Pancreas (tissue), 10 donors: ENCODE measurements around the gene PCBP4. TPM values are rescaled to one million over a fixed set of nuclear protein-coding genes. Genes with fewer than 3 reads are reported as not detected.

Experiments
- ATAC-seq, 4 donors: fragments of 200-7000 bp; cut with Tn5 transposase; one replicate each; pipeline versions ENCODE4 v1.8.0 to v1.9.1; 2020; ENCODE audit warnings: mild to moderate bottlenecking in 4 of 4, moderate library complexity in 4 of 4
- DNase-seq, 6 donors: peaks; one replicate each; pipeline ENCODE4 v3.0.0-alpha.2; 2020
- FAIRE-seq: peaks from 2 replicates; lab custom pipeline; 2012; peaks lifted over from hg19 to GRCh38; lab: Jason Lieb, UNC
- H3K27ac ChIP-seq, 4 donors: fragments of 200-600 bp; sonication (generic); 1 replicate in 3 of 4; 2 replicates in 1 of 4; pipeline versions ENCODE4 v1.5.0 to v1.8.0; 2020
- H3K27me3 ChIP-seq, 4 donors: fragments of 200-600 bp; one replicate each; pipeline ENCODE4 v1.8.0; 2021
- H3K36me3 ChIP-seq, 3 donors: fragments of 200-600 bp; sonication (generic) in 1 of 3; one replicate each; pipeline versions ENCODE4 v1.5.0 to v1.8.0; 2020 to 2021
- H3K4me1 ChIP-seq, 3 donors: fragments of 200-600 bp; one replicate each; pipeline ENCODE4 v1.8.0; 2021
- H3K4me3 ChIP-seq, 4 donors: fragments of 200-600 bp; sonication (generic) in 2 of 4; one replicate each; pipeline versions ENCODE4 v1.5.0 to v1.8.0; 2020 to 2021
- H3K9me3 ChIP-seq, 4 donors: fragments of 200-600 bp; one replicate each; pipeline ENCODE4 v1.8.0; 2021
- WGBS, 2 donors: extraction: QIAGEN DNeasy Blood & Tissue Kit; methylation state at CpG; one replicate each; pipeline ENCODE4 v1.1.7; 2013; 5-methylcytosine and 5-hydroxymethylcytosine counted together
- intact Hi-C, 3 donors: fragments of 100-400 bp; cut with DNase I; formaldehyde crosslinking; loops; one replicate each; pipeline versions ENCODE4 v1.11.1 to v1.14.2; 2022
- polyA plus RNA-seq, 2 donors: library from polyadenylated mRNA; stranded (reverse); fragments of 200-250 nt; gene quantifications; one replicate each; pipeline ENCODE4 v1.2.3, GENCODE V29; 2013
- total RNA-seq, 6 donors: library from RNA; stranded (reverse); fragmentation: NEBNext Ultra II Directional in 4 of 6; extraction: Animal tissue kit (Norgen Biotek cat#: 25700) in 4 of 6; gene quantifications; one replicate each; pipeline versions ENCODE4 v1.2.1 to v1.2.4, GENCODE V29; 2021 to 2023
- TF ChIP-seq, protein P1 (sequence below), 4 donors: fragments of 200-600 bp; sonication (generic) in 3 of 4; IDR thresholded peaks; one replicate each; pipeline versions ENCODE4 v1.5.0 to v1.8.0; 2021; ENCODE audit warnings: antibody characterized with exemption in 4 of 4
- donor health status: healthy with polysubstance abuse.
- donor health status: DM: no; HTN: no; CAD: no; lungs with moderate emphysema.
- donor health status: DM: no; HTN: no; CAD: no.
- donor health status: control.
- donor health status: control.
- donor health status: Bipolar disorder and iron deficiency.
- donor health status: DM: yes; HTN: yes; CAD: no.
- donor health status: DM: no; HTN: no; CAD: no.
- donor health status: DM: no; HTN: no; CAD: no.
- donor health status: DM: yes; HTN: yes; CAD: no.

Gene PCBP4
- total and polyA plus RNA-seq, 8 donors: 10.7 to 55.2 (median 17.4) TPM

DNA sequence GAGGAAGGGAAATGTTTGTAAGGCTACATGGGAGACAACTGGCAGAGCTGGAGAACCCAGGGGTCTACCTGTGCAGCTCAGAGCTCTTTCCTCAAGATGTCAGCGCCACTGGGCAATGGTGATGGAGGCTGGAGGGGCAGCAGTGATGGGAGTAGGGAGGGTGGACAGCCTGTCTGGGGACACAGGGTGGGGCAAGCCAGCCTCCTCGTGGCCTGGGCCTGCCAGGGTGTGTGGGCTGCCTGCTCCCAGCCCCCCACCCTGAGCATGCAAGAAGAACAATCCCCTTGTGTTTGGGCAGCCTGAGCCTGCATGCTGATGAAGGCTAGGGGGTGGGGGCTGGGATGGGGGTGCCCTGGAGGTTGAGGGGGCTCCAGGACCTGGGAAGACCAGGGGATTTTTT, 1.2 kb downstream of the PCBP4 start:
- Histone ChIP-seq H3K9me3 (no peaks in the 10 kb centered on the region), H3K4me3 (peak overlapping the region in 1 of 4 donors; percentile 72), H3K27me3 (no peaks in the 10 kb centered on the region), H3K27ac (no peak overlapping the region), H3K36me3 (no peaks in the 10 kb centered on the region), H3K4me1 (peaks cover 8 to 16% (median 10%) of the 10 kb centered on the region in 3 donors)
- intact Hi-C loops: no loop called here
- FAIRE-seq (no peak), ATAC-seq (no peak), DNase-seq (peak in 2 of 6 donors; percentile 26 to 62)
- 82 to 90% methylated on average over 2 of the region's 2 CpGs for WGBS, 2 donors
- TF ChIP-seq, protein P1, sequence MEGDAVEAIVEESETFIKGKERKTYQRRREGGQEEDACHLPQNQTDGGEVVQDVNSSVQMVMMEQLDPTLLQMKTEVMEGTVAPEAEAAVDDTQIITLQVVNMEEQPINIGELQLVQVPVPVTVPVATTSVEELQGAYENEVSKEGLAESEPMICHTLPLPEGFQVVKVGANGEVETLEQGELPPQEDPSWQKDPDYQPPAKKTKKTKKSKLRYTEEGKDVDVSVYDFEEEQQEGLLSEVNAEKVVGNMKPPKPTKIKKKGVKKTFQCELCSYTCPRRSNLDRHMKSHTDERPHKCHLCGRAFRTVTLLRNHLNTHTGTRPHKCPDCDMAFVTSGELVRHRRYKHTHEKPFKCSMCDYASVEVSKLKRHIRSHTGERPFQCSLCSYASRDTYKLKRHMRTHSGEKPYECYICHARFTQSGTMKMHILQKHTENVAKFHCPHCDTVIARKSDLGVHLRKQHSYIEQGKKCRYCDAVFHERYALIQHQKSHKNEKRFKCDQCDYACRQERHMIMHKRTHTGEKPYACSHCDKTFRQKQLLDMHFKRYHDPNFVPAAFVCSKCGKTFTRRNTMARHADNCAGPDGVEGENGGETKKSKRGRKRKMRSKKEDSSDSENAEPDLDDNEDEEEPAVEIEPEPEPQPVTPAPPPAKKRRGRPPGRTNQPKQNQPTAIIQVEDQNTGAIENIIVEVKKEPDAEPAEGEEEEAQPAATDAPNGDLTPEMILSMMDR (IDR thresholded peaks at IDR 0.05): no peak

DNA sequence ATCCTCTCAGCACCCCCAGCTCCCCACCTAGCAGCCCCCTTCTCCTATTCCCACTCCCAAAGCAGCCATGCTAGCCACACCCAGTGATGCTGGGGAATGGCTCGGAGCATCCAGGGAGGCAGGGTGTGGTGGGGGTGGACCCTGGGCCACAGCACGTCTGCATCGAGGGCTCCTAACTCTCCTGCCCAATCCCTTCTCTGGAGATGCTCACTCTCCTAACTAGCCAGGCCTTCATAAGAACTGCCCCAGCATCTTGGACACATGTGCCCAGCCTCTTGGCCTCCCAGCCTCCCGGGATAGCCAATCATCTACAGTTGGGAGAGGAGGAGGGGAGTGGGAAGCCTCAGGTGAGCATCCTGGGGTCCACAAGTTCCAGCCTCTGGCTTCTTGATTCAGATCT, 2.7 kb downstream of the PCBP4 start:
- DNase-seq (peak in 1 of 6 donors; percentile 59), FAIRE-seq (no peak), ATAC-seq (no peak)
- WGBS, 2 donors: 88 to 89% methylated on average over 4 of the region's 4 CpGs
- no peak overlapping the region for H3K4me3 ChIP-seq
- no peak overlapping the region for H3K27ac ChIP-seq
- H3K27me3 ChIP-seq: no peaks in the 10 kb centered on the region
- peaks cover 0 to 8% (median 6%) of the 10 kb centered on the region in 3 donors for H3K4me1 ChIP-seq
- TF ChIP-seq, protein P1 (IDR thresholded peaks at IDR 0.05): no peak
- no peaks in the 10 kb centered on the region for H3K9me3 ChIP-seq
- no peaks in the 10 kb centered on the region for H3K36me3 ChIP-seq
- intact Hi-C loops: no loop called here

DNA sequence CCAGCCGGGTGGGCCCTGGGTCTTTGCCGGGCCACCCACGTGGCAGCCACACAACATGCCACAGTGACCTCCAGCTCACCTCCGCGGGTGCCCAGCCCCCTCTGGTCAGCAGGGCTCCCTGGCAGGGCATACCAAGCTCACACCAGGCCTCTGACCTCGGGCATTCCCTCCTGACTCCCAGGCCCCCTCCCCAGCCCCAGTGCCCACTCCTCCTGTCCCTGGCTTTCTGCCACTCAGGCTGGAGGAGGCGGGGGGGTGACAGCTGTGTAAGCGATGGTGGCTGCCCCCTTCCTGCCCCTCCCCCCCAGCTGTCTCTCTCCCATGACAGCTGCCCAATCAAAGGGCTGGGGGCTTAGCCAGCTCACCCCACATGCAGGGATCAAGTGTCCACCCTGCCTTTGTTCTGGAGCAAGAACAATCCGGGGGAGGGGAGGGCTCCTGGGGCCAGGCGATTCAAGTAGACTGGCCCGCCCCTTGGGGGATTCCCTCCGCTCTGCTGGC, 3.3 kb downstream of the PCBP4 start:
- no peak overlapping the region for H3K4me3 ChIP-seq
- no peaks in the 10 kb centered on the region for H3K9me3 ChIP-seq
- H3K27ac ChIP-seq: no peak overlapping the region
- DNase-seq (peak in 2 of 6 donors; percentile 39 to 67), FAIRE-seq (no peak), ATAC-seq (no peak)
- 82% methylated on average over 12 of the region's 12 CpGs for WGBS, 2 donors
- H3K36me3 ChIP-seq: no peaks in the 10 kb centered on the region
- intact Hi-C loops: no loop called here
- no peaks in the 10 kb centered on the region for H3K27me3 ChIP-seq
- TF ChIP-seq, protein P1 (IDR thresholded peaks at IDR 0.05): no peak
- peaks cover 0 to 8% (median 6%) of the 10 kb centered on the region in 3 donors for H3K4me1 ChIP-seq

DNA sequence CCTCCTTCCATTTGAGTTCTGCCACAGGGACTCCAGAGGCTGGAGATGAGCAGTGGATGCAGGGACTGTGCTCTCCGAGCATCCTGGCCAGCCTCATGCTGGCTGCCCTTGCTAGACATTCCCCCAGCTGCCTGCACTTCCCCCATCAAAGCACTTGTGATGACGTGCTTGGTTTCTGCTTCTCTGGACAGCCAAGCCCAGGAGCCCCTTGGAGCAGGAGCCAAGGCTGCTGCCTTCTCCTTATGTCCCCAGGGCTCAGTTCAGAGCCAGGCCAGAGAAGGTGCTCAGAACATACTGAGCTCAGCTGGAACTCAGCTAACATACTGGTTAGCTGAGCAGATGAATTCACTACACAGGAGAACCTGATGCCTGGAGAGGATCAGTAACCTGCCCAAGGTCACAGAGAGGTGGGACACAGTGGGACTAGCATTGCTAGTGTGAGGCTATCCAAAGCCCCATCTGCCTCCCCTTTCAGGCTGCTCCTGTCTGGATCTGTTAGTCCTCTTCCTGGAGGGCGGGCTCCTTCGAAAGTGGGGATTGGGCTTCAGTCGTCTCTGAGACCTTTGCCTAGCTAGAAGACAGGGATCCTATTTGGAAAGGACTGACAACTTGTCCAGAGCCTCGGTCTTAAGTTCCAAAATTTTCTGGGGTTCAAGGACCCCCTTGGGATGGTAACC, 4.3 kb downstream of the PCBP4 start:
- FAIRE-seq: no peak
- intact Hi-C loops: no loop called here
- ATAC-seq: no peak
- peak in 1 of 6 donors; percentile 31 for DNase-seq
- Histone ChIP-seq H3K9me3 (no peaks in the 10 kb centered on the region), H3K27ac (no peak overlapping the region), H3K36me3 (no peaks in the 10 kb centered on the region), H3K4me1 (peaks cover 0 to 4% (median 2%) of the 10 kb centered on the region in 3 donors), H3K27me3 (no peaks in the 10 kb centered on the region), H3K4me3 (no peak overlapping the region)
- 83 to 92% methylated on average over 6 of the region's 6 CpGs for WGBS, 2 donors
- TF ChIP-seq, protein P1 (IDR thresholded peaks at IDR 0.05): no peak
